GM12892 (cell line): ENCODE results near the gene FGFRL1.

Experiments used
- POLR2A ChIP-seq: IDR thresholded peaks from 2 replicates; pipeline ENCODE4 v1.6.1; 2011; ENCODE audit warnings: low read depth, low read length, control low read depth
- POLR2AphosphoS5 ChIP-seq: IDR thresholded peaks from 2 replicates; pipeline ENCODE4 v1.6.1; 2011; ENCODE audit warnings: low read depth, low read length, control low read depth
- TAF1 ChIP-seq: IDR thresholded peaks from 2 replicates; pipeline ENCODE4 v1.6.1; 2011; ENCODE audit warnings: low read depth, mild to moderate bottlenecking, control low read depth, low read length, borderline replicate concordance

GRCh38 chr4:1074077-1074476, 62.7 kb downstream of the FGFRL1 start:
- TF ChIP-seq POLR2AphosphoS5 (no peak), POLR2A (no peak), TAF1 (no peak)
